ENCODE results near the gene PCSK5. TPM values are rescaled to one million over a fixed set of nuclear protein-coding genes. Genes with fewer than 3 reads are reported as not detected.
A peak's percentile ranks its signal among the peaks of the same experiment; 100 is the strongest.

The PCSK5 gene
- polyA plus RNA-seq, 1 donor (not counting 4 experiments of a cell fraction or from before 2014, with no cell fraction given), result 1.9 TPM

DNA sequence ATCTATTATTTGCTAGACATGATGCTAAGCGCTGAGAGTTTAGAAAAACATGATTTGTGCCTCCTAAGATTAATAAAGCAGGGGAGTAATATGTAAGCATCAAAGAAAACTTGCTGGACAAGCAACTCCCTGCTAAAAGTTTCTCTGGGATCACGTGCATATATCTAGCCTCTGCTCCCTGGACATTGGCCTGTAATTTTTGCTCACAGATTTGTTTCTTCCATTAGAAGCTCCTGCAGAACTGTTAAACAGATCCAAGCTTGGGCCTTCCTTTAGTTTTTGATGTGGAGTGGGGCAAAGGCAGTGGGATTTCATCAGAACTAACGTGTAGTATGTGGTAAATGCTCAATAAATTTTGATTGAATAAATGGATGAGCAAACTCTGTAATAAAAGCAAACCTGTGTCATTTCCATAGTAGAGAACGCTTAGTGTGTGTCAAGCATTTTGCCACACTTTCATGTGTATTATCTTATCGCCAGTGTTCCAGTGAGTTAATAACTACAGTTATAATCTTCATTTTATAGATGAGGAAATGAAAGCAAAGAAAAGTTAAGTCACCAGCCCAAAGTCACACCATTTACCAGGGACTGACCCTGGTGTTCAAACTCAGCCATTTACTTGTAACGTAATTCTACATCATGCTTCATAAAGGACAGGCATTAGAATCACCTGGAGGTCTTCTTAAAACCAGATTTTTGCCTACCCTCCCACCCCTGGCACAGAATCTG lies 100.3 kb downstream of the PCSK5 start:
- H4K20me1 ChIP-seq (ENCODE audit: control insufficient read depth, extremely low read depth, insufficient read depth, low read length), result no peaks in the 10 kb centered on the region
- H3K4me2 ChIP-seq (ENCODE audit: control insufficient read depth, extremely low read depth, insufficient read depth, low read depth, low read length), result no peak overlapping the region
- H3K27ac ChIP-seq (ENCODE audit: control insufficient read depth, insufficient read depth, low read length), result no peak overlapping the region
- TF ChIP-seq, protein P1, sequence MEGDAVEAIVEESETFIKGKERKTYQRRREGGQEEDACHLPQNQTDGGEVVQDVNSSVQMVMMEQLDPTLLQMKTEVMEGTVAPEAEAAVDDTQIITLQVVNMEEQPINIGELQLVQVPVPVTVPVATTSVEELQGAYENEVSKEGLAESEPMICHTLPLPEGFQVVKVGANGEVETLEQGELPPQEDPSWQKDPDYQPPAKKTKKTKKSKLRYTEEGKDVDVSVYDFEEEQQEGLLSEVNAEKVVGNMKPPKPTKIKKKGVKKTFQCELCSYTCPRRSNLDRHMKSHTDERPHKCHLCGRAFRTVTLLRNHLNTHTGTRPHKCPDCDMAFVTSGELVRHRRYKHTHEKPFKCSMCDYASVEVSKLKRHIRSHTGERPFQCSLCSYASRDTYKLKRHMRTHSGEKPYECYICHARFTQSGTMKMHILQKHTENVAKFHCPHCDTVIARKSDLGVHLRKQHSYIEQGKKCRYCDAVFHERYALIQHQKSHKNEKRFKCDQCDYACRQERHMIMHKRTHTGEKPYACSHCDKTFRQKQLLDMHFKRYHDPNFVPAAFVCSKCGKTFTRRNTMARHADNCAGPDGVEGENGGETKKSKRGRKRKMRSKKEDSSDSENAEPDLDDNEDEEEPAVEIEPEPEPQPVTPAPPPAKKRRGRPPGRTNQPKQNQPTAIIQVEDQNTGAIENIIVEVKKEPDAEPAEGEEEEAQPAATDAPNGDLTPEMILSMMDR (optimal IDR thresholded peaks at IDR 0.05 in 1 of 3, IDR thresholded peaks at IDR 0.05 in 1 of 3, conservative IDR thresholded peaks at IDR 0.05 in 1 of 3; ENCODE audit: extremely low read depth in 1 of 3, insufficient read depth in 2 of 3, low read length in 3 of 3), result no peak
- no peak for TF ChIP-seq EZH2 (IDR thresholded peaks at IDR 0.05; ENCODE audit: low read length)
- no peaks in the 10 kb centered on the region for H3K27me3 ChIP-seq (ENCODE audit: control insufficient read depth, extremely low read depth, insufficient read depth, low read length)
- H3K36me3 ChIP-seq (ENCODE audit: control insufficient read depth in 2 of 2, extremely low read depth in 1 of 2, insufficient read depth in 2 of 2, low read length in 2 of 2), result no peaks in the 10 kb centered on the region
- no peaks in the 10 kb centered on the region for H3K9me3 ChIP-seq (ENCODE audit: control insufficient read depth, low read depth, low read length)
- no peak for DNase-seq (ENCODE audit: low read depth, low spot score)
- dilution Hi-C loops (cut with MboI; ENCODE audit: extremely low pct_ligation_motif_present, low sequenced_read_pairs), result no loop called here
- no peak overlapping the region for H3K4me3 ChIP-seq (ENCODE audit: control insufficient read depth in 2 of 3, extremely low read depth in 1 of 3, insufficient read depth in 2 of 3, low read depth in 1 of 3, low read length in 3 of 3)
- no peaks in the 10 kb centered on the region for H3K79me2 ChIP-seq (ENCODE audit: control insufficient read depth, insufficient read depth, low read length)
- H3K9me1 ChIP-seq (ENCODE audit: control insufficient read depth, extremely low read depth, insufficient read depth, low read length), result no peaks in the 10 kb centered on the region
- H2AFZ ChIP-seq (ENCODE audit: control insufficient read depth, low read length), result no peak overlapping the region
- no peak overlapping the region for H3K9ac ChIP-seq (ENCODE audit: control insufficient read depth, extremely low read depth, insufficient read depth, low read length)
- H3K4me1 ChIP-seq (ENCODE audit: control insufficient read depth, extremely low read depth, insufficient read depth, low read length), result peaks cover 38% of the 10 kb centered on the region
- FAIRE-seq, result no peak

DNA sequence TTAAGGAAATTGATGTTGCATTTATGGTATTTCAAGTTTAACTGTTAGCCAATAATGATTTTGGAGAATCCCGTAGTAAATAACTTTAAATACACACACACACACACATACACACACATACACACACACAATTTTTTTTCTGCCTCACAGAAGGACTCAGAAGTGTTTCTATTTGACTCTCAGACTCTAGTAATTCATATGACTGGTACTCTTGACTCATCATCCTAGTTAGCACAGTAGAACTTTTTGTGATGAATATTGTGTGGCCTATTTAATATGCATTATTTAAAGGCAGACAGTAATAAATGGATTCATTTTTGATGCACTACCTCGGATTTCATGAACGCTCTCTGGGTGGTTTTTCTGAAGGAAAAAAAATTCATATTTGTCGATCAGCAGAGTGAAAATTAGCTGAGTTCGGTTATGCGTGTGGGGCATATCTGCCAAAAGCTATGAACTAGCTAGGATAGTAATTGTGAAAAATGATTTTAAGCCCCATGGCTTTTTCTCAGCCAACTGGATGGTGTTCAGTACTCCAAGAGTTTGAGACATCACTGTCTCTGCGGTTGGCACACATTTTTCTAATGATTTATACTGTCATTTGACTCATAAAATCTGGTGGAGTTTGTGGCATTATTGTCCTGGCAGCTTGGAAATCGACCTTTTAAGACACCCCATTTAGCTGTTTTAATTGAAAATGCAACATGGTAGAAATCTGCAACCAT lies 102.2 kb downstream of the PCSK5 start:
- Histone ChIP-seq H3K4me3 (ENCODE audit: control insufficient read depth in 2 of 3, extremely low read depth in 1 of 3, insufficient read depth in 2 of 3, low read depth in 1 of 3, low read length in 3 of 3) (no peak overlapping the region), H3K4me2 (ENCODE audit: control insufficient read depth, extremely low read depth, insufficient read depth, low read depth, low read length) (no peak overlapping the region), H3K27ac (ENCODE audit: control insufficient read depth, insufficient read depth, low read length) (no peak overlapping the region), H2AFZ (ENCODE audit: control insufficient read depth, low read length) (no peak overlapping the region), H3K9me1 (ENCODE audit: control insufficient read depth, extremely low read depth, insufficient read depth, low read length) (no peaks in the 10 kb centered on the region), H3K36me3 (ENCODE audit: control insufficient read depth in 2 of 2, extremely low read depth in 1 of 2, insufficient read depth in 2 of 2, low read length in 2 of 2) (no peaks in the 10 kb centered on the region), H3K4me1 (ENCODE audit: control insufficient read depth, extremely low read depth, insufficient read depth, low read length) (peaks cover 51% of the 10 kb centered on the region), H3K27me3 (ENCODE audit: control insufficient read depth, extremely low read depth, insufficient read depth, low read length) (no peaks in the 10 kb centered on the region), H4K20me1 (ENCODE audit: control insufficient read depth, extremely low read depth, insufficient read depth, low read length) (no peaks in the 10 kb centered on the region), H3K79me2 (ENCODE audit: control insufficient read depth, insufficient read depth, low read length) (no peaks in the 10 kb centered on the region), H3K9me3 (ENCODE audit: control insufficient read depth, low read depth, low read length) (no peaks in the 10 kb centered on the region), H3K9ac (ENCODE audit: control insufficient read depth, extremely low read depth, insufficient read depth, low read length) (no peak overlapping the region)
- DNase-seq (ENCODE audit: low read depth, low spot score), result no peak
- TF ChIP-seq, protein P1 (optimal IDR thresholded peaks at IDR 0.05 in 1 of 3, IDR thresholded peaks at IDR 0.05 in 1 of 3, conservative IDR thresholded peaks at IDR 0.05 in 1 of 3; ENCODE audit: extremely low read depth in 1 of 3, insufficient read depth in 2 of 3, low read length in 3 of 3), result no peak
- TF ChIP-seq EZH2 (IDR thresholded peaks at IDR 0.05; ENCODE audit: low read length), result no peak
- peak; percentile 26 for FAIRE-seq
- dilution Hi-C loops (cut with MboI; ENCODE audit: extremely low pct_ligation_motif_present, low sequenced_read_pairs), result no loop called here
